Esophagus squamous epithelium (tissue), 4 donors: ENCODE results near the gene PLIN5.

Experiments used
- CTCF ChIP-seq, 6 experiments: fragments of 450-650 bp in 4 of 6; fragments of 200-600 bp in 2 of 6; sonication (generic) in 2 of 6; IDR thresholded peaks; one replicate each; pipeline ENCODE4 v1.5.1; 2016 to 2019; ENCODE audit warnings: antibody characterized with exemption in 6 of 6, mild to moderate bottlenecking in 4 of 6, moderate library complexity in 4 of 6
- POLR2A ChIP-seq, 4 donors: fragments of 450-650 bp; IDR thresholded peaks; one replicate each; pipeline ENCODE4 v1.6.1; 2017; ENCODE audit warnings: antibody characterized with exemption in 4 of 4, mild to moderate bottlenecking in 4 of 4, moderate library complexity in 3 of 4

- TF ChIP-seq CTCF (IDR thresholded peaks at IDR 0.05), result no peak
- no peak for TF ChIP-seq POLR2A (IDR thresholded peaks at IDR 0.05)
These were observed 6.2 kb downstream of the PLIN5 start for GRCh38 chr19:4528843-4529242.
